ENCODE measurements around the gene EXOSC3. TPM values are rescaled to one million over a fixed set of nuclear protein-coding genes. Genes with fewer than 3 reads are reported as not detected.

Gene EXOSC3
- total and polyA plus RNA-seq, 2 experiments from 2014 or later = 28.5 to 48.1 TPM

- Histone ChIP-seq H3K27me3 (no peaks in the 10 kb centered on the region), H3K4me3 (no peak overlapping the region), H4K20me1 (ENCODE audit: insufficient read depth, poor library complexity, severe bottlenecking) (no peaks in the 10 kb centered on the region), H2AFZ (no peak overlapping the region), H3K9me3 (ENCODE audit: low read depth) (no peaks in the 10 kb centered on the region), H3K4me2 (no peak overlapping the region), H3K79me2 (no peaks in the 10 kb centered on the region), H3K36me3 (replicated peaks; ENCODE audit: insufficient read depth, low read depth) (no peaks in the 10 kb centered on the region), H3K9me2 (replicated peaks; ENCODE audit: insufficient read depth) (no peaks in the 10 kb centered on the region), H3K4me1 (ENCODE audit: insufficient read depth) (peaks cover 8% of the 10 kb centered on the region), H3K27ac (no peak overlapping the region)
- DNase-seq (ENCODE audit: low spot score) = peak; percentile 26
- 78% methylated on average over 22 of the region's 24 CpGs for WGBS (ENCODE audit: low lambda C conversion rate, missing lambda C conversion rate)
- no peak for TF ChIP-seq EZH2 (IDR thresholded peaks at IDR 0.05; ENCODE audit: borderline replicate concordance)
- no peak for TF ChIP-seq EZH2phosphoT487 (IDR thresholded peaks at IDR 0.05; ENCODE audit: low read depth, severe bottlenecking, unreplicated experiment)
- TF ChIP-seq, protein P1, sequence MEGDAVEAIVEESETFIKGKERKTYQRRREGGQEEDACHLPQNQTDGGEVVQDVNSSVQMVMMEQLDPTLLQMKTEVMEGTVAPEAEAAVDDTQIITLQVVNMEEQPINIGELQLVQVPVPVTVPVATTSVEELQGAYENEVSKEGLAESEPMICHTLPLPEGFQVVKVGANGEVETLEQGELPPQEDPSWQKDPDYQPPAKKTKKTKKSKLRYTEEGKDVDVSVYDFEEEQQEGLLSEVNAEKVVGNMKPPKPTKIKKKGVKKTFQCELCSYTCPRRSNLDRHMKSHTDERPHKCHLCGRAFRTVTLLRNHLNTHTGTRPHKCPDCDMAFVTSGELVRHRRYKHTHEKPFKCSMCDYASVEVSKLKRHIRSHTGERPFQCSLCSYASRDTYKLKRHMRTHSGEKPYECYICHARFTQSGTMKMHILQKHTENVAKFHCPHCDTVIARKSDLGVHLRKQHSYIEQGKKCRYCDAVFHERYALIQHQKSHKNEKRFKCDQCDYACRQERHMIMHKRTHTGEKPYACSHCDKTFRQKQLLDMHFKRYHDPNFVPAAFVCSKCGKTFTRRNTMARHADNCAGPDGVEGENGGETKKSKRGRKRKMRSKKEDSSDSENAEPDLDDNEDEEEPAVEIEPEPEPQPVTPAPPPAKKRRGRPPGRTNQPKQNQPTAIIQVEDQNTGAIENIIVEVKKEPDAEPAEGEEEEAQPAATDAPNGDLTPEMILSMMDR (IDR thresholded peaks at IDR 0.05; ENCODE audit: poor library complexity) = no peak
Measured at GRCh38 chr9:37746448-37747270, 38.2 kb downstream of the EXOSC3 start.

DNA sequence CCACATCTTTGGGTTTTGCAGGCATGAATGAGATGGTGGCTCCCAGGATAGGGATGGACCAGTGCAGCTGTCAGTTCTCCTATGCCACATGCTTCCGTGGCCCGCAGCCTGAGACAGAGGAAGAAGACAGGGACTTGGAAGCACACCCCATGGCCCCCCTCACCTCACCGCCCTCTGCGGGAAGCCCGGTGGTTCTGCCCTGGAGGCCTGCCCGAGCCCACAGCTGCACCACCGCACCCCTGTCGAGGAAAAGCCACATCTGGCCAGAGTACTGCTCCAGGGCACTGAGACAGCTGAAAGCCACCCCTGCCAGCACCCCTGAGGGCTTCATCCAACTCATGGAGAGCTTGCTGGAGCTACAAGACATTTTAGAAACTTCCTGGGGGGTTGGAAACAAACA lies 38.9 kb downstream of the EXOSC3 start:
- DNase-seq (ENCODE audit: low spot score) = no peak
- peaks cover 8% of the 10 kb centered on the region for H3K4me1 ChIP-seq (ENCODE audit: insufficient read depth)
- TF ChIP-seq, protein P1 (IDR thresholded peaks at IDR 0.05; ENCODE audit: poor library complexity) = no peak
- TF ChIP-seq EZH2 (IDR thresholded peaks at IDR 0.05; ENCODE audit: borderline replicate concordance) = no peak
- no peak for TF ChIP-seq EZH2phosphoT487 (IDR thresholded peaks at IDR 0.05; ENCODE audit: low read depth, severe bottlenecking, unreplicated experiment)
- H2AFZ ChIP-seq = no peak overlapping the region
- H3K9me3 ChIP-seq (ENCODE audit: low read depth) = no peaks in the 10 kb centered on the region
- no peak overlapping the region for H3K27ac ChIP-seq
- H3K36me3 ChIP-seq (replicated peaks; ENCODE audit: insufficient read depth, low read depth) = no peaks in the 10 kb centered on the region
- H3K9me2 ChIP-seq (replicated peaks; ENCODE audit: insufficient read depth) = no peaks in the 10 kb centered on the region
- H4K20me1 ChIP-seq (ENCODE audit: insufficient read depth, poor library complexity, severe bottlenecking) = no peaks in the 10 kb centered on the region
- no peaks in the 10 kb centered on the region for H3K79me2 ChIP-seq
- no peak overlapping the region for H3K4me2 ChIP-seq
- WGBS (ENCODE audit: low lambda C conversion rate, missing lambda C conversion rate) = 95% methylated on average over 8 of the region's 8 CpGs
- no peak overlapping the region for H3K4me3 ChIP-seq
- H3K27me3 ChIP-seq = no peaks in the 10 kb centered on the region

- Histone ChIP-seq H3K79me2 (no peaks in the 10 kb centered on the region), H3K9me2 (replicated peaks; ENCODE audit: insufficient read depth) (no peaks in the 10 kb centered on the region), H3K4me3 (no peak overlapping the region), H3K4me2 (no peak overlapping the region), H2AFZ (no peak overlapping the region), H3K4me1 (ENCODE audit: insufficient read depth) (no peaks in the 10 kb centered on the region), H3K9me3 (ENCODE audit: low read depth) (no peaks in the 10 kb centered on the region), H4K20me1 (ENCODE audit: insufficient read depth, poor library complexity, severe bottlenecking) (no peaks in the 10 kb centered on the region), H3K27ac (no peak overlapping the region), H3K27me3 (no peaks in the 10 kb centered on the region), H3K36me3 (replicated peaks; ENCODE audit: insufficient read depth, low read depth) (no peaks in the 10 kb centered on the region)
- 87% methylated on average over 15 of the region's 15 CpGs for WGBS (ENCODE audit: low lambda C conversion rate, missing lambda C conversion rate)
- TF ChIP-seq EZH2phosphoT487 (IDR thresholded peaks at IDR 0.05; ENCODE audit: low read depth, severe bottlenecking, unreplicated experiment) (no peak), EZH2 (IDR thresholded peaks at IDR 0.05; ENCODE audit: borderline replicate concordance) (no peak)
- TF ChIP-seq, protein P1 (IDR thresholded peaks at IDR 0.05; ENCODE audit: poor library complexity) = no peak
- no peak for DNase-seq (ENCODE audit: low spot score)
Measured at GRCh38 chr9:37740631-37741328, 44.1 kb downstream of the EXOSC3 start.
